Measurements from ENCODE around the gene FMN1.

The FMN1 gene

DNA sequence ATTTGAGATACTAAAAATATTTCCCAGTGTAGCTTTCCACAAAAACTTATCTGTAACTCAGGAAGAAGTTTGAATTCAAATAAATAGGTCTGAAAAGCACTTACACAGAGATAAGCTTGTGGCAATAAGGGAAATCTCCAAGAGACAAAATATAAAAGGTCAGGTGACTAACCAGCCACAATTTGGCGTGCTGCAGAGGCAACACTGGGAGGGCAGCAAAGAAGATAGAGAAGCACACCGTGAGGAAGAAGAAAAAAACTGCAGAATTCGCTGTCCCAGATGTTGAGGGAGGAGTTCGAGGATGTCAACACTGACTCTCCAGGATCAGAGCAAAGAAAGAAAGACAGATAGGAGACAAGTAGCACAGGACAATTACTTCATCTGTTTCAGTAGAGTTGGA is 204.4 kb downstream of the FMN1 start:
- Histone ChIP-seq H3K36me3 (no peaks in the 10 kb centered on the region), H3K27me3 (no peaks in the 10 kb centered on the region), H3K9me3 (no peaks in the 10 kb centered on the region), H3K4me3 (no peak overlapping the region), H3K4me1 (no peaks in the 10 kb centered on the region), H3K27ac (no peak overlapping the region)
- intact Hi-C loops (cut with DNase I; ENCODE audit: low total_unique reads): no loop called here
- no peak for DNase-seq
- TF ChIP-seq, protein P1, sequence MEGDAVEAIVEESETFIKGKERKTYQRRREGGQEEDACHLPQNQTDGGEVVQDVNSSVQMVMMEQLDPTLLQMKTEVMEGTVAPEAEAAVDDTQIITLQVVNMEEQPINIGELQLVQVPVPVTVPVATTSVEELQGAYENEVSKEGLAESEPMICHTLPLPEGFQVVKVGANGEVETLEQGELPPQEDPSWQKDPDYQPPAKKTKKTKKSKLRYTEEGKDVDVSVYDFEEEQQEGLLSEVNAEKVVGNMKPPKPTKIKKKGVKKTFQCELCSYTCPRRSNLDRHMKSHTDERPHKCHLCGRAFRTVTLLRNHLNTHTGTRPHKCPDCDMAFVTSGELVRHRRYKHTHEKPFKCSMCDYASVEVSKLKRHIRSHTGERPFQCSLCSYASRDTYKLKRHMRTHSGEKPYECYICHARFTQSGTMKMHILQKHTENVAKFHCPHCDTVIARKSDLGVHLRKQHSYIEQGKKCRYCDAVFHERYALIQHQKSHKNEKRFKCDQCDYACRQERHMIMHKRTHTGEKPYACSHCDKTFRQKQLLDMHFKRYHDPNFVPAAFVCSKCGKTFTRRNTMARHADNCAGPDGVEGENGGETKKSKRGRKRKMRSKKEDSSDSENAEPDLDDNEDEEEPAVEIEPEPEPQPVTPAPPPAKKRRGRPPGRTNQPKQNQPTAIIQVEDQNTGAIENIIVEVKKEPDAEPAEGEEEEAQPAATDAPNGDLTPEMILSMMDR (IDR thresholded peaks at IDR 0.05): no peak

GRCh38 chr15:32987067-32987466 is 207.4 kb downstream of the FMN1 start:
- no peak overlapping the region for H3K27ac ChIP-seq
- TF ChIP-seq, protein P1 (IDR thresholded peaks at IDR 0.05): no peak
- intact Hi-C loops (cut with DNase I; ENCODE audit: low total_unique reads): no loop called here
- no peaks in the 10 kb centered on the region for H3K36me3 ChIP-seq
- H3K4me3 ChIP-seq: no peak overlapping the region
- H3K9me3 ChIP-seq: no peaks in the 10 kb centered on the region
- no peak for DNase-seq
- H3K27me3 ChIP-seq: no peaks in the 10 kb centered on the region
- H3K4me1 ChIP-seq: no peaks in the 10 kb centered on the region

- Histone ChIP-seq H3K27ac (no peak overlapping the region), H3K27me3 (no peaks in the 10 kb centered on the region), H3K4me3 (no peak overlapping the region), H3K36me3 (no peaks in the 10 kb centered on the region), H3K9me3 (no peaks in the 10 kb centered on the region), H3K4me1 (no peaks in the 10 kb centered on the region)
- TF ChIP-seq, protein P1 (IDR thresholded peaks at IDR 0.05): no peak
- intact Hi-C loops (cut with DNase I; ENCODE audit: low total_unique reads): no loop called here
- DNase-seq: no peak
Measured at GRCh38 chr15:32986147-32986546, 208.4 kb downstream of the FMN1 start.

- TF ChIP-seq, protein P1 (IDR thresholded peaks at IDR 0.05): no peak
- intact Hi-C loops (cut with DNase I; ENCODE audit: low total_unique reads): no loop called here
- Histone ChIP-seq H3K4me3 (no peak overlapping the region), H3K27me3 (no peaks in the 10 kb centered on the region), H3K9me3 (no peaks in the 10 kb centered on the region), H3K36me3 (no peaks in the 10 kb centered on the region), H3K27ac (no peak overlapping the region), H3K4me1 (no peaks in the 10 kb centered on the region)
- DNase-seq: no peak
Measured at GRCh38 chr15:32983679-32984078, 210.8 kb downstream of the FMN1 start.

- Histone ChIP-seq H3K4me1 (no peaks in the 10 kb centered on the region), H3K27me3 (no peaks in the 10 kb centered on the region), H3K9me3 (no peaks in the 10 kb centered on the region), H3K4me3 (no peak overlapping the region), H3K27ac (no peak overlapping the region), H3K36me3 (no peaks in the 10 kb centered on the region)
- no peak for DNase-seq
- TF ChIP-seq, protein P1 (IDR thresholded peaks at IDR 0.05): no peak
- intact Hi-C loops (cut with DNase I; ENCODE audit: low total_unique reads): no loop called here
Measured at GRCh38 chr15:32982001-32982400, 212.5 kb downstream of the FMN1 start.

DNA sequence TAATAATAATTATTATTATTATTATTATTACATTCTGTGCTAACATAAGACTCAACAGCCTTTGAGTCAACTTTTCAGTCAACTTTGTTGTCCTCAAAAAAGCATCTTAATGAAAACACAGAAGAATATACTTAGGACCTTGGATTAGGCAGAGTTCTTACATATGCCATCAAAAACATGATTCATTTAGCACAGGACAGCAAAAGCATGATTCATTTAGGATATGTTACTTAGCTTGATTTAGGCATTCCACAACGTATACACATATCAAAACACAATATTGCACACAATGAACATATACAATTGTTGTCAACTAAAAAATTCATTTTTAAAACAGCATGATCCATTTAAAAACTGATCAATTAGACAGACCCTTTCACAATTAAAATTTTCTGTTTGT is 213.0 kb downstream of the FMN1 start:
- no peak for DNase-seq
- TF ChIP-seq, protein P1 (IDR thresholded peaks at IDR 0.05): no peak
- H3K27me3 ChIP-seq: no peaks in the 10 kb centered on the region
- no peak overlapping the region for H3K27ac ChIP-seq
- no peaks in the 10 kb centered on the region for H3K36me3 ChIP-seq
- no peak overlapping the region for H3K4me3 ChIP-seq
- H3K4me1 ChIP-seq: no peaks in the 10 kb centered on the region
- intact Hi-C loops (cut with DNase I; ENCODE audit: low total_unique reads): no loop called here
- H3K9me3 ChIP-seq: no peaks in the 10 kb centered on the region
